DOHH2 (cell line): Measurements from ENCODE around the gene CHI3L2.

Experiments used
- H3F3A ChIP-seq: fragments of 200-600 bp; sonication (generic), shearing (Covaris generic); 2 replicates; pipeline ENCODE4 v1.6.0; 2016; ENCODE audit warnings: antibody characterized with exemption, mild to moderate bottlenecking; ENCODE audit not compliant: control insufficient read depth, insufficient read depth
- H3K27ac ChIP-seq: fragments of 200-600 bp; sonication (generic); 2 replicates; pipeline ENCODE4 v1.5.1; 2014; ENCODE audit warnings: low read depth, mild to moderate bottlenecking, low read length, moderate library complexity
- H3K27me3 ChIP-seq: fragments of 200-600 bp; sonication (generic); 2 replicates; pipeline ENCODE4 v1.6.1; 2014; ENCODE audit warnings: mild to moderate bottlenecking, low read length, mixed read lengths; ENCODE audit not compliant: control insufficient read depth
- H3K36me3 ChIP-seq: fragments of 200-600 bp; sonication (generic); 2 replicates; pipeline ENCODE4 v1.6.1; 2014; ENCODE audit warnings: mild to moderate bottlenecking, low read length, moderate library complexity, mixed read lengths; ENCODE audit not compliant: control insufficient read depth
- H3K4me1 ChIP-seq: fragments of 200-600 bp; sonication (generic); 2 replicates; pipeline ENCODE4 v1.6.1; 2014; ENCODE audit warnings: mild to moderate bottlenecking, low read length, mixed read lengths; ENCODE audit not compliant: control insufficient read depth
- H3K4me2 ChIP-seq: fragments of 200-600 bp; sonication (generic); 2 replicates; pipeline ENCODE4 v1.6.0; 2014; ENCODE audit warnings: mild to moderate bottlenecking, low read length, moderate library complexity
- H3K4me3 ChIP-seq: fragments of 200-600 bp; sonication (generic); 2 replicates; pipeline ENCODE4 v1.5.1; 2014; ENCODE audit warnings: mild to moderate bottlenecking, low read length, mixed read lengths
- H3K79me2 ChIP-seq: fragments of 200-600 bp; sonication (generic); 2 replicates; pipeline ENCODE4 v1.6.1; 2014; ENCODE audit warnings: mild to moderate bottlenecking, low read length, mixed read lengths; ENCODE audit not compliant: control insufficient read depth
- H3K9me2 ChIP-seq: fragments of 200-600 bp; sonication (generic); replicated peaks from 2 replicates; pipeline ENCODE4 v1.6.1; 2014; ENCODE audit warnings: mild to moderate bottlenecking, low read length, mixed read lengths; ENCODE audit not compliant: control insufficient read depth
- H3K9me3 ChIP-seq: fragments of 200-600 bp; sonication (generic); 2 replicates; pipeline ENCODE4 v1.6.1; 2014; ENCODE audit warnings: antibody characterized with exemption, low read length, mixed read lengths; ENCODE audit not compliant: control insufficient read depth, insufficient read depth
- H4K20me1 ChIP-seq: fragments of 200-600 bp; sonication (generic); 2 replicates; pipeline ENCODE4 v1.6.0; 2014; ENCODE audit warnings: low read depth, mild to moderate bottlenecking, antibody characterized with exemption, low read length, moderate library complexity; ENCODE audit not compliant: control insufficient read depth, insufficient read depth
- EZH2phosphoT487 ChIP-seq: fragments of 200-600 bp; sonication (generic); IDR thresholded peaks from 2 replicates; pipeline ENCODE4 v1.6.1; 2017; ENCODE audit warnings: borderline replicate concordance, mild to moderate bottlenecking, antibody characterized with exemption, low read length, moderate library complexity, mixed read lengths
- TF ChIP-seq, protein P1 (sequence below): fragments of 200-600 bp; sonication (generic); IDR thresholded peaks from one replicate; pipeline ENCODE4 v1.5.1; 2014; ENCODE audit warnings: antibody characterized with exemption, mild to moderate bottlenecking, low read depth, low read length; ENCODE audit not compliant: poor library complexity, severe bottlenecking

Gene CHI3L2

DNA sequence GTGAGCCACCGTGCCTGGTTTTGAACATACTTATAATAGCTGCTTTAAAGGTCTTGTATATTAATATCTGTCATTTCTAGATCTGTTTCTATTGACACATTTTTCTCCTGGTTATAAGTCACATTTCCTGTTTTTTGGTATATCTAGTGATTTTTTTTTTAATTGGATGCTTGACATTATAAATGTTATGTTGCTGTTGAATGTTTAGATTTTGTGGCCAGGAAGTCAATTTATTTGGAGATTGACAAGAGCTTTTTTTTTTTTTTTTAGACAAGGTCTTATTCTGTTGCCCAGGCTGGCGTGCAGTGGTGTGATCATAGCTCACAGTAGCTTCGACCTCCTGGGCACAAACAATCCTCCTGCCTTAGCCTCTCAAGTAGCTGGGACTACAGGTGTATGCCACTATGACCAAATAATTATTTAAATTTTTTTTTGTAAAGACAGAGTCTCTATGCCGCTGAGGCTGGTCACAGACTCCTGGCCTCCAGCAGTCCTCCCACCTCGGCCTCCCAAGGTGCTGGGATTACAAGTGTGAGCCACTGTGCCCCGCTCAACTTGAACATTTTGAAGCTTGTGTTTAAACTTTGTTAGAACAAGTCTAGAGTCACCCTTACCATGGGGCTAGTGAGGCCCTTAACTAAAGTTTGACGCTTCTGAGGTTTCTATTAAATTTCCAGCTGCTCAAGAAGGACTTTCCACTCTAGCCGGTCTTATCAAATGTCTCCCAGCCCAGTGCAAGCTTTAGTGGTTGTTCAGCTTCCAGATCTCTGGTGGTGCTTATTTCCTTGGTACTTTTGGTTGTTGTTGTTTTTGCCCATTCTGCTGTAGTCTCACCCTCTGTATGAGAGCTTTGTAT, 8.6 kb upstream of the CHI3L2 start:
- Histone ChIP-seq H3K4me1 (peaks cover 97% of the 10 kb centered on the region), H3K36me3 (peaks cover 20% of the 10 kb centered on the region), H3K4me3 (peak overlapping the region; percentile 66), H3F3A (peaks cover 77% of the 10 kb centered on the region), H3K27ac (peak overlapping the region; percentile 98), H4K20me1 (no peaks in the 10 kb centered on the region), H3K9me2 (no peaks in the 10 kb centered on the region), H3K9me3 (no peaks in the 10 kb centered on the region), H3K79me2 (no peaks in the 10 kb centered on the region), H3K27me3 (no peaks in the 10 kb centered on the region), H3K4me2 (peak overlapping the region; percentile 87)
- TF ChIP-seq, protein P1, sequence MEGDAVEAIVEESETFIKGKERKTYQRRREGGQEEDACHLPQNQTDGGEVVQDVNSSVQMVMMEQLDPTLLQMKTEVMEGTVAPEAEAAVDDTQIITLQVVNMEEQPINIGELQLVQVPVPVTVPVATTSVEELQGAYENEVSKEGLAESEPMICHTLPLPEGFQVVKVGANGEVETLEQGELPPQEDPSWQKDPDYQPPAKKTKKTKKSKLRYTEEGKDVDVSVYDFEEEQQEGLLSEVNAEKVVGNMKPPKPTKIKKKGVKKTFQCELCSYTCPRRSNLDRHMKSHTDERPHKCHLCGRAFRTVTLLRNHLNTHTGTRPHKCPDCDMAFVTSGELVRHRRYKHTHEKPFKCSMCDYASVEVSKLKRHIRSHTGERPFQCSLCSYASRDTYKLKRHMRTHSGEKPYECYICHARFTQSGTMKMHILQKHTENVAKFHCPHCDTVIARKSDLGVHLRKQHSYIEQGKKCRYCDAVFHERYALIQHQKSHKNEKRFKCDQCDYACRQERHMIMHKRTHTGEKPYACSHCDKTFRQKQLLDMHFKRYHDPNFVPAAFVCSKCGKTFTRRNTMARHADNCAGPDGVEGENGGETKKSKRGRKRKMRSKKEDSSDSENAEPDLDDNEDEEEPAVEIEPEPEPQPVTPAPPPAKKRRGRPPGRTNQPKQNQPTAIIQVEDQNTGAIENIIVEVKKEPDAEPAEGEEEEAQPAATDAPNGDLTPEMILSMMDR = no peak
- TF ChIP-seq EZH2phosphoT487 = no peak

DNA sequence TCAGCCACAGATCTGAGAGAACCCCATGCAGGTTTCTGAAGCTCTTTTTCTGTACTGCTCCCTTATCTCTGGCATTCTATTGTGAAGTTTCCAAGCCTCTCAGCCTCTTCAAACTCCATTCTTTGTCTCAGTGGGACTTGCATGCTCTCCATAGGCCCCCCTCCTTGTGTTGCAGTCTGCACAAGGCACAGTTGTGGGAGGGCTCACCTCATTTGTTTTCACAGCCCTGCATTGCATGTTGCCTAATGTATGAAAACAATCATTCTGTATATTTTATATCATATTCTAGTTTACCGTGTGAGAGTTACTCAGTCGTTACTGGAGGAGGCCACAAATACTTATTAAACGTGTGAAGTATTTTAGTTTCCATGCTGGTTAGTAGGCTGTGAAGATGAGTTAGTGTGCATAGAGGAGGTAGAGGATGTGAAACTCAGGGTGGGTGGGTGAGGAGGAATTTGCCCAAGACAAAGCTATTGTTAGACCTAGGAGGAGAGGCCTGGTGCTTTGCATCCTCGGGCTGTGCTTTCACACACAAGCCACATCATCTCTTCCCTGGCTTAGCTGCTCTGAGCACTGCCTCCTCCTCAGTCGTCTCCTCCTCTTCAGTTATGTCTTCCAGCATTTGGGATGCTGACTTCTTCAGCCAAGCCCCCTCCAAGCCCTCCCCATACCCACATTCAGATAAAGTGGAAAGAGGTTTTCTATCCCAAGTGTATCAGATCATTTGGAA, 7.8 kb upstream of the CHI3L2 start:
- Histone ChIP-seq H3F3A (peaks cover 69% of the 10 kb centered on the region), H3K4me1 (peaks cover 89% of the 10 kb centered on the region), H3K9me2 (no peaks in the 10 kb centered on the region), H3K27me3 (no peaks in the 10 kb centered on the region), H3K36me3 (peaks cover 20% of the 10 kb centered on the region), H3K9me3 (no peaks in the 10 kb centered on the region), H3K27ac (peak overlapping the region; percentile 98), H3K4me3 (peak overlapping the region; percentile 66), H4K20me1 (no peaks in the 10 kb centered on the region), H3K79me2 (no peaks in the 10 kb centered on the region), H3K4me2 (peak overlapping the region; percentile 87)
- TF ChIP-seq EZH2phosphoT487 = no peak
- TF ChIP-seq, protein P1 = no peak

DNA sequence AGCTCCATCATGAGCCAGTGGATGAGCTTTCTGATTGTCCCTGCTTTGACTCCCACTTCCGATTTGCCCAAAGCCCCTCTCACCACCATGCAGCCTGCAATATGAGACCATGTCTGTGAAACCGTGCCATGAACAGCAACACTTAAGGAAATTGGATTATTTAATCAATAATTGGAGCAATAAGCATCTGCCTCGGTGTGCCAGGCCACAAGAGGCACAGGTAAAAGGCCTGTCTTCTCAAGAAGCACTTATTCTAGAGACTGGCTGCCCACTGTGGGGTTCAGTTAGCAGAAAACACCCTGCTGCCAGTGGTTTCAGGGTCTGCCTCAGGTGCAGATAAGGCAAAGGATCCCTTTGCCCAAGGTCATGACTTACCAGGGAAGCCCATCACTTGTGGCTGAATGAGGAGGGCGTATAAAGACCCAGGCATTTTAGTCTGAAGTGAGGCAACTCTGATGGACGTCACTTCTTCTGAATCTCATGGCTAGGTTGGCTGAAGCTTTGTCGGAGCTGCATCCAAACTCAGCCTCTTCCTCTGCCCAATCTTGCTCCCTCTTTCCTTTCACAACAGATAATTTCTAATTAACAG, 7.1 kb upstream of the CHI3L2 start:
- H4K20me1 ChIP-seq = no peaks in the 10 kb centered on the region

More for the DNA sequence above, 7.1 kb upstream of the CHI3L2 start:
- H3K27me3 ChIP-seq = no peaks in the 10 kb centered on the region
- no peaks in the 10 kb centered on the region for H3K9me2 ChIP-seq
- H3K36me3 ChIP-seq = peaks cover 20% of the 10 kb centered on the region
- no peaks in the 10 kb centered on the region for H3K9me3 ChIP-seq
- H3K4me2 ChIP-seq = peak overlapping the region; percentile 87
- peaks cover 63% of the 10 kb centered on the region for H3F3A ChIP-seq
- H3K4me3 ChIP-seq = peak overlapping the region; percentile 66
- TF ChIP-seq, protein P1 = no peak
- TF ChIP-seq EZH2phosphoT487 = no peak
- H3K4me1 ChIP-seq = peaks cover 87% of the 10 kb centered on the region
- no peaks in the 10 kb centered on the region for H3K79me2 ChIP-seq
- peak overlapping the region; percentile 98 for H3K27ac ChIP-seq
